Panc1 (cell line): ENCODE measurements around the gene ITGA8. TPM values are rescaled to one million over a fixed set of nuclear protein-coding genes. Genes with fewer than 3 reads are reported as not detected.

Source experiments
- ATAC-seq: fragments of 200-7000 bp; cut with Tn5 transposase; 2 replicates; pipeline ENCODE4 v1.9.1; 2020; ENCODE audit warnings: mild to moderate bottlenecking, moderate library complexity
- BruUV-seq: library from RNA; stranded (reverse); fragments of 400-500 nt; replicated peaks from 2 replicates; lab custom pipeline; 2021; lab: Mats Ljungman, UMichigan
- CTCF ChIA-PET: fragments of 300-600 bp; sonication (Branson Sonifier 250); formaldehyde crosslinking; loops from one replicate; lab custom pipeline; 2022; ENCODE audit warnings: antibody characterized with exemption; lab: Charles Lee
- POLR2A ChIA-PET: fragments of 300-600 bp; sonication (Branson Sonifier 250); formaldehyde crosslinking; loops from one replicate; lab custom pipeline; 2022; ENCODE audit warnings: antibody characterized with exemption; lab: Charles Lee
- DNase-seq: peaks from one replicate; pipeline ENCODE4 v3.0.0-alpha.2; 2010; ENCODE audit warnings: low read depth, low spot score
- H3K27ac ChIP-seq: 2 replicates; pipeline ENCODE4 v1.5.1; 2011; ENCODE audit warnings: mild to moderate bottlenecking, low read length, inconsistent platforms
- H3K27me3 ChIP-seq: fragments of 200-500 bp; sonication (Bioruptor generic); 2 replicates; pipeline ENCODE4 v1.6.0; 2014; ENCODE audit warnings: low read length, inconsistent platforms; ENCODE audit not compliant: control insufficient read depth, insufficient read depth
- H3K36me3 ChIP-seq: fragments of 200-500 bp; sonication (Bioruptor generic); 2 replicates; pipeline ENCODE4 v1.5.1; 2014; ENCODE audit warnings: inconsistent platforms, mild to moderate bottlenecking, low read length, moderate library complexity; ENCODE audit not compliant: control insufficient read depth, insufficient read depth
- H3K4me1 ChIP-seq: 2 replicates; pipeline ENCODE4 v1.5.1; 2011; ENCODE audit warnings: inconsistent platforms, mild to moderate bottlenecking, low read length, moderate library complexity; ENCODE audit not compliant: control insufficient read depth, insufficient read depth
- H3K4me3 ChIP-seq, 2 experiments: 2 replicates each; pipeline ENCODE4 v1.5.1; 2011 to 2012; ENCODE audit warnings: low read depth in 2 of 2, low read length in 2 of 2, mild to moderate bottlenecking in 2 of 2, inconsistent platforms in 1 of 2, moderate library complexity in 1 of 2
- H3K9me3 ChIP-seq: fragments of 200-500 bp; sonication (Bioruptor generic); 2 replicates; pipeline ENCODE4 v1.5.1; 2014; ENCODE audit warnings: low read depth, mild to moderate bottlenecking, inconsistent platforms, low read length, moderate library complexity; ENCODE audit not compliant: control insufficient read depth, insufficient read depth
- CTCF ChIP-seq: fragments of 450-650 bp; IDR thresholded peaks from 2 replicates; pipeline ENCODE4 v1.5.1; 2017; ENCODE audit warnings: mild to moderate bottlenecking
- POLR2AphosphoS5 ChIP-seq: IDR thresholded peaks from 2 replicates; pipeline ENCODE4 v1.6.1; 2012; ENCODE audit warnings: mild to moderate bottlenecking, low read depth, low read length, moderate library complexity
- REST ChIP-seq, 2 experiments: IDR thresholded peaks; 2 replicates each; pipeline ENCODE4 v1.6.1; 2011 to 2012; ENCODE audit warnings: low read depth in 2 of 2, control low read depth in 1 of 2, low read length in 1 of 2, mild to moderate bottlenecking in 1 of 2, moderate library complexity in 1 of 2; ENCODE audit not compliant: insufficient read depth in 1 of 2
- SIN3A ChIP-seq: IDR thresholded peaks from 2 replicates; pipeline ENCODE4 v1.6.1; 2012; ENCODE audit warnings: low read depth, mild to moderate bottlenecking, low read length, moderate library complexity, borderline replicate concordance; ENCODE audit not compliant: insufficient read depth
- TCF7L2 ChIP-seq: IDR thresholded peaks from 2 replicates; pipeline ENCODE4 v1.6.1; 2011; ENCODE audit warnings: mild to moderate bottlenecking, low read depth, low read length, inconsistent platforms
- in situ Hi-C: cut with HindIII; loops from 2 replicates; pipeline ENCODE4 v1.10.0; 2016; ENCODE audit warnings: low sequenced_read_pairs, low pct_unique_long_range_greater_than_20kb
- intact Hi-C: fragments of 100-400 bp; cut with micrococcal nuclease; formaldehyde crosslinking; loops from one replicate; pipeline ENCODE4 v1.10.0; 2022; ENCODE audit not compliant: unreplicated experiment
- total RNA-seq: library from RNA; stranded (reverse); gene quantifications from one replicate; pipeline ENCODE4 v1.2.1, GENCODE V29; 2021; ENCODE audit not compliant: unreplicated experiment

ITGA8 gene
- total RNA-seq, 1 experiment from 2014 or later: 0.18 TPM

- intact Hi-C loops (loop anchor here (5.0 kb wide), 1 partner anchor 313 kb away; no protein-coding TSS in a partner anchor), in situ Hi-C loops (no loop called here)
- ChIA-PET POLR2A (no interaction called here), CTCF (no interaction called here)
- no TSS peak for BruUV-seq
- H3K4me1 ChIP-seq: no peaks in the 10 kb centered on the region
- DNase-seq (no peak), ATAC-seq (no peak)
- TF ChIP-seq TCF7L2 (no peak), CTCF (no peak), POLR2AphosphoS5 (no peak)
- H3K4me3 ChIP-seq: no peak overlapping the region
- no peaks in the 10 kb centered on the region for H3K9me3 ChIP-seq
- H3K36me3 ChIP-seq: no peaks in the 10 kb centered on the region
- H3K27me3 ChIP-seq: no peaks in the 10 kb centered on the region; the same call in 1 of the 2 replicates
- H3K27ac ChIP-seq: no peak overlapping the region
These were observed 20.5 kb upstream of the ITGA8 start for GRCh38 chr10:15740261-15740660.

- no peaks in the 10 kb centered on the region for H3K36me3 ChIP-seq
- H3K27ac ChIP-seq: no peak overlapping the region
- DNase-seq: no peak
- no peaks in the 10 kb centered on the region for H3K4me1 ChIP-seq
- ATAC-seq: no peak
- CTCF ChIA-PET: interaction anchor here (0.7 kb wide), 1 partner anchor 90 kb away, joined by 3 read pairs; no protein-coding TSS in a partner anchor
- no peaks in the 10 kb centered on the region for H3K9me3 ChIP-seq
- no peak overlapping the region for H3K4me3 ChIP-seq
- TF ChIP-seq REST (IDR thresholded peaks at IDR 0.05; ENCODE audit: insufficient read depth in 1 of 2, low read depth in 2 of 2, low read length in 1 of 2) (no peak), SIN3A (no peak), POLR2AphosphoS5 (no peak), CTCF (no peak), TCF7L2 (no peak)
- BruUV-seq: no TSS peak
- no peaks in the 10 kb centered on the region; the same call in 1 of the 2 replicates for H3K27me3 ChIP-seq
- POLR2A ChIA-PET: no interaction called here
- in situ Hi-C loops: no loop called here
- intact Hi-C loops: no loop called here
These were observed 19.7 kb upstream of the ITGA8 start for GRCh38 chr10:15739254-15739970.
